GM12878 (cell line): Measurements from ENCODE around the gene LILRB4. TPM values are rescaled to one million over a fixed set of nuclear protein-coding genes. Genes with fewer than 3 reads are reported as not detected.

Experiments used
- ATAC-seq: fragments of 200-7000 bp; cut with Tn5 transposase; 3 replicates; pipeline ENCODE4 v1.9.1; 2020; ENCODE audit warnings: mild to moderate bottlenecking, moderate library complexity
- BruUV-seq: library from RNA; stranded (reverse); fragments of 400-500 nt; replicated peaks from 2 replicates; lab custom pipeline; 2021; lab: Mats Ljungman, UMichigan
- CTCF ChIA-PET: fragments of 300-600 bp; sonication (Branson Sonifier 250); formaldehyde crosslinking; extraction: SDS; loops from one replicate; lab custom pipeline; 2021; ENCODE audit warnings: inconsistent platforms; lab: Yijun Ruan, JAX
- POLR2A ChIA-PET: fragments of 350-600 bp; formaldehyde crosslinking; extraction: SDS; loops from one replicate; lab custom pipeline; 2021; ENCODE audit warnings: inconsistent platforms; lab: Charles Lee
- RAD21 ChIA-PET: fragments of 300-600 bp; sonication (Branson Sonifier 250); formaldehyde crosslinking; loops from one replicate; lab custom pipeline; 2023; ENCODE audit warnings: antibody characterized with exemption; ENCODE audit not compliant: unreplicated experiment; lab: Charles Lee
- SMC1A ChIA-PET: fragments of 300-600 bp; sonication (Branson Sonifier 250); formaldehyde crosslinking; loops from one replicate; lab custom pipeline; 2023; ENCODE audit not compliant: unreplicated experiment, uncharacterized antibody; lab: Charles Lee
- DNase-seq: peaks from one replicate; pipeline ENCODE4 v3.0.0-alpha.2; 2011; ENCODE audit warnings: low read depth, low spot score
- FAIRE-seq: peaks from 3 replicates; lab custom pipeline; 2011; peaks lifted over from hg19 to GRCh38; lab: Jason Lieb, UNC
- H2AFZ ChIP-seq: 2 replicates; pipeline ENCODE4 v1.6.0; 2011; ENCODE audit warnings: low read depth, low read length, control low read depth; ENCODE audit not compliant: control insufficient read depth
- H3K27ac ChIP-seq: 2 replicates; pipeline ENCODE4 v1.5.1; 2011; ENCODE audit warnings: control low read depth; ENCODE audit not compliant: control insufficient read depth, insufficient read depth
- H3K27me3 ChIP-seq, 2 experiments: replicated peaks in 1 of 2; 2 replicates each; pipeline versions ENCODE4 v1.6.0 to v1.6.1; 2011; ENCODE audit warnings: low read length in 1 of 2; ENCODE audit not compliant: control insufficient read depth in 2 of 2, insufficient read depth in 2 of 2
- H3K36me3 ChIP-seq, 2 experiments: 2 replicates each; pipeline ENCODE4 v1.5.1; 2011; ENCODE audit warnings: low read length in 1 of 2; ENCODE audit not compliant: control insufficient read depth in 2 of 2, insufficient read depth in 2 of 2
- H3K4me1 ChIP-seq: 2 replicates; pipeline ENCODE4 v1.6.1; 2011; ENCODE audit warnings: mild to moderate bottlenecking, low read length, moderate library complexity, mixed read lengths; ENCODE audit not compliant: control insufficient read depth, insufficient read depth
- H3K4me2 ChIP-seq: 2 replicates; pipeline ENCODE4 v1.6.0; 2011; ENCODE audit warnings: control low read depth; ENCODE audit not compliant: control insufficient read depth, insufficient read depth
- H3K4me3 ChIP-seq: fragments of 200-600 bp; sonication (generic); 2 replicates; pipeline ENCODE4 v1.5.1; 2016
- H3K79me2 ChIP-seq: 2 replicates; pipeline ENCODE4 v1.6.0; 2011; ENCODE audit warnings: low read length; ENCODE audit not compliant: control insufficient read depth, insufficient read depth
- H3K9ac ChIP-seq: 2 replicates; pipeline ENCODE4 v1.8.0; 2011; ENCODE audit warnings: low read length, control low read depth, mixed read lengths; ENCODE audit not compliant: control insufficient read depth, insufficient read depth
- H3K9me3 ChIP-seq: replicated peaks from 3 replicates; pipeline ENCODE4 v1.5.1; 2011; ENCODE audit warnings: mild to moderate bottlenecking, low read length; ENCODE audit not compliant: control insufficient read depth, insufficient read depth
- H4K20me1 ChIP-seq: 2 replicates; pipeline ENCODE4 v1.6.0; 2011; ENCODE audit not compliant: control insufficient read depth, insufficient read depth
- BCLAF1 ChIP-seq: fragments of 450-650 bp; IDR thresholded peaks from 2 replicates; pipeline ENCODE4 v1.6.1; 2017; ENCODE audit warnings: antibody characterized with exemption, mild to moderate bottlenecking, moderate library complexity
- CBX3 ChIP-seq: fragments of 200-600 bp; sonication (generic); IDR thresholded peaks from 2 replicates; pipeline ENCODE4 v1.6.1; 2016; ENCODE audit warnings: low read depth, borderline replicate concordance
- KAT2A ChIP-seq: conservative IDR thresholded peaks from 2 replicates; pipeline ENCODE4 v1.6.1; 2011; ENCODE audit warnings: low read depth, low read length; ENCODE audit not compliant: control insufficient read depth
- MYC ChIP-seq: IDR thresholded peaks from 2 replicates; pipeline ENCODE4 v1.6.1; 2011; ENCODE audit warnings: mild to moderate bottlenecking, low read length, moderate library complexity, inconsistent platforms; ENCODE audit not compliant: insufficient read depth, insufficient replicate concordance, insufficient read length, severe bottlenecking
- NBN ChIP-seq: fragments of 450-650 bp; IDR thresholded peaks from 2 replicates; pipeline ENCODE4 v1.6.1; 2016
- NFYB ChIP-seq: IDR thresholded peaks from 2 replicates; pipeline ENCODE4 v1.6.1; 2011; ENCODE audit warnings: low read depth, mild to moderate bottlenecking, low read length, improper control_type of control experiment, moderate library complexity; ENCODE audit not compliant: insufficient read depth
- RCOR1 ChIP-seq: conservative IDR thresholded peaks from 2 replicates; pipeline ENCODE4 v1.6.1; 2012; ENCODE audit warnings: low read depth, low read length, improper control_type of control experiment
- SREBF2 ChIP-seq: IDR thresholded peaks from 2 replicates; pipeline ENCODE4 v1.6.1; 2012; ENCODE audit warnings: mild to moderate bottlenecking, low read length
- STAT3 ChIP-seq: IDR thresholded peaks from 2 replicates; pipeline ENCODE4 v1.6.1; 2011; ENCODE audit warnings: low read depth, low read length, improper control_type of control experiment
- TARDBP ChIP-seq: IDR thresholded peaks from 2 replicates; pipeline ENCODE4 v1.6.1; 2016; ENCODE audit warnings: borderline replicate concordance
- WGBS: methylation state at CpG from one replicate; pipeline ENCODE4 v1.1.6; 2016; ENCODE audit warnings: low lambda C conversion rate; ENCODE audit not compliant: insufficient replicate concordance, insufficient coverage; ENCODE audit errors: missing lambda C conversion rate; 5-methylcytosine and 5-hydroxymethylcytosine counted together
- in situ Hi-C: fragments of 300-500 bp; cut with MboI; formaldehyde crosslinking; loops from 9 replicates; pipeline ENCODE4 v1.14.3; 2018; ENCODE audit warnings: mixed read lengths
- intact Hi-C: fragments of 100-400 bp; cut with micrococcal nuclease; formaldehyde crosslinking; loops from one replicate; pipeline ENCODE4 v1.14.2; 2022; ENCODE audit not compliant: unreplicated experiment
- polyA plus RNA-seq, 11 experiments: library from polyadenylated mRNA; depleted of rRNA in 4 of 11; unstranded in 6 of 11; stranded (reverse) in 5 of 11; fragments of >200 nt; fragmentation: Nextera tagmentation in 4 of 11; fragmentation: Illumina TruSeq in 1 of 11; extraction: Ambion mirVana in 4 of 11; extraction: Trizol in 1 of 11; gene quantifications; 1 replicate in 1 of 11; 2 replicates in 10 of 11; pipeline versions ENCODE4 v1.2.1 to v1.2.3, GENCODE V29; 2011 to 2016; ENCODE audit warnings: inconsistent platforms in 2 of 11, missing spikeins in 2 of 11, low read depth in 1 of 11
- total RNA-seq, 4 experiments: library from RNA; depleted of rRNA in 3 of 4; stranded (reverse); fragments of >200 nt in 3 of 4; fragmentation: Illumina TruSeq in 1 of 4; extraction: Trizol in 1 of 4; gene quantifications; 2 replicates each; pipeline versions ENCODE4 v1.2.1 to v1.2.3, GENCODE V29; 2013 to 2021
- TF ChIP-seq, protein P1 (sequence below): IDR thresholded peaks from 2 replicates; pipeline ENCODE4 v1.6.1; 2012; ENCODE audit warnings: low read depth, low read length, improper control_type of control experiment

The LILRB4 gene
- total and polyA plus RNA-seq, 10 of the 15 experiments (the other 5 are each of a cell fraction or from before 2014, with no cell fraction given) = 2.0 to 39.8 (median 16.0) TPM

DNA sequence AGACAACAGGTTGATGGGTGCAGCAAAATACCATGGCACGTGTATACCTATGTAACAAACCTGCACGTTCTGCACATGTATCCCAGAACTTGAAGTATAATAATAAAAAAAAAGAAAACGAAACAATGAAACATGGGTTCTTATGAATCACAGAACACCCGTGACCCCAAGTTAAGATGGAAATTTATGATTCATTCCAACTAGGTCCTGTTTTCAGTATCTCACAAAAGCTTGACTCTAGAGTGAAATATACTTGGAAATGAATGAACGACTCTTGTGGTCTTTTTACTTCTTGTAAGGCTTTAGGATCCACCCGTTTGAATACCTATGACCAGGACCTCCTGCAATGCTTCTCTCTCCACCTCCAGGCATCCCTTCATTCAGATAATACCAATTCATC is 3.5 kb upstream of the LILRB4 start:
- ChIA-PET CTCF (interaction anchor here (1.5 to 20.7 kb wide), 2 partner anchors 17 to 186 kb away, joined by 3 to 842 read pairs; partner anchors contain the start of gene CDC42EP5), SMC1A (interaction anchor here (1.2 to 1.8 kb wide), 2 partner anchors 11 to 40 kb away, joined by 4 to 8 read pairs; no protein-coding TSS in a partner anchor), RAD21 (no interaction called here), POLR2A (interaction anchor here (1.0 kb wide), 1 partner anchor 10 kb away, joined by 3 read pairs; no protein-coding TSS in a partner anchor)
- intact Hi-C loops = no loop called here
- Histone ChIP-seq H3K4me1 (peaks cover 32% of the 10 kb centered on the region), H3K79me2 (no peaks in the 10 kb centered on the region), H3K27me3 (no peaks in the 10 kb centered on the region), H2AFZ (no peak overlapping the region), H4K20me1 (no peaks in the 10 kb centered on the region), H3K4me3 (no peak overlapping the region), H3K36me3 (no peaks in the 10 kb centered on the region), H3K4me2 (no peak overlapping the region), H3K27ac (no peak overlapping the region), H3K9me3 (no peaks in the 10 kb centered on the region; the same call in 2 of the 3 replicates), H3K9ac (no peak overlapping the region)
- DNase-seq (no peak), ATAC-seq (no peak), FAIRE-seq (no peak)
- 32% methylated on average over 6 of the region's 6 CpGs for WGBS
- in situ Hi-C loops = no loop called here
- BruUV-seq = no TSS peak
- no peak for TF ChIP-seq RCOR1
- TF ChIP-seq, protein P1, sequence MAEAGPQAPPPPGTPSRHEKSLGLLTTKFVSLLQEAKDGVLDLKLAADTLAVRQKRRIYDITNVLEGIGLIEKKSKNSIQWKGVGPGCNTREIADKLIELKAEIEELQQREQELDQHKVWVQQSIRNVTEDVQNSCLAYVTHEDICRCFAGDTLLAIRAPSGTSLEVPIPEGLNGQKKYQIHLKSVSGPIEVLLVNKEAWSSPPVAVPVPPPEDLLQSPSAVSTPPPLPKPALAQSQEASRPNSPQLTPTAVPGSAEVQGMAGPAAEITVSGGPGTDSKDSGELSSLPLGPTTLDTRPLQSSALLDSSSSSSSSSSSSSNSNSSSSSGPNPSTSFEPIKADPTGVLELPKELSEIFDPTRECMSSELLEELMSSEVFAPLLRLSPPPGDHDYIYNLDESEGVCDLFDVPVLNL = no peak
- no peak for TF ChIP-seq KAT2A
- no peak for TF ChIP-seq CBX3
- no peak for TF ChIP-seq STAT3

DNA sequence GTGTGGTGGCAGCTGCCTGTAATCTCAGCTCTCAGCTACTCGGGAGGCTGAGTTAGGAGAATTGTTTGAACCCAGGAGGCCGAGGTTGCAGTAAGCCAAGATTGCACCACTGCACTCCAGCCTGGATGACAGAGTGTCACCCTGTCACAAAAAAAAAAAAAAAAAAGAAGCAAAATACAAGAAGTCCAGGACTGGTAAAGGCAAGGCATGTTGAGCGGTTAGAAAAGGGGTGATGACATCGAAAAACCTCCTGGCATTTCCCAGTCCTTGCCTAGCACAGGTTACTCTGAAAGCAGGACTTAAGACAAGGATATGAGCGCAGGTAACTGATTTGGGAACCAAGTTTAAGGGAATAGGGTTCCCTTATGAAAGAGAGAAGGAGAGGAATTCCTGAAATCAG is 2.5 kb upstream of the LILRB4 start:
- CTCF ChIA-PET = interaction anchor here (0.6 to 20.7 kb wide), 2 partner anchors 16 to 428 kb away, joined by 4 to 842 read pairs; no protein-coding TSS in a partner anchor
- in situ Hi-C loops = no loop called here
- no peak for DNase-seq

More for the DNA sequence above, 2.5 kb upstream of the LILRB4 start:
- H3K9ac ChIP-seq = no peak overlapping the region
- no peak for TF ChIP-seq NFYB
- no peak for TF ChIP-seq BCLAF1
- TF ChIP-seq SREBF2 = no peak
- TF ChIP-seq TARDBP = no peak
- no peak for TF ChIP-seq NBN
- no peak for TF ChIP-seq MYC
- no peaks in the 10 kb centered on the region; the same call in 2 of the 3 replicates for H3K9me3 ChIP-seq
- BruUV-seq = no TSS peak
- H3K4me3 ChIP-seq = no peak overlapping the region
- intact Hi-C loops = loop anchor here (5.0 kb wide), 1 partner anchor 257 kb away; no protein-coding TSS in a partner anchor
- SMC1A ChIA-PET = interaction anchor here (0.7 to 2.9 kb wide), 4 partner anchors 10 to 175 kb away, joined by 3 to 31 read pairs (median 6); no protein-coding TSS in a partner anchor
- H2AFZ ChIP-seq = no peak overlapping the region
- no peaks in the 10 kb centered on the region for H3K79me2 ChIP-seq
- FAIRE-seq (no peak), ATAC-seq (no peak)
- no peaks in the 10 kb centered on the region for H3K27me3 ChIP-seq
- peaks cover 28% of the 10 kb centered on the region for H3K4me1 ChIP-seq
- no peaks in the 10 kb centered on the region for H3K36me3 ChIP-seq
- 46% methylated on average over 5 of the region's 5 CpGs for WGBS
- H4K20me1 ChIP-seq = no peaks in the 10 kb centered on the region
- no peak overlapping the region for H3K27ac ChIP-seq
- RAD21 ChIA-PET = no interaction called here
- no peak overlapping the region for H3K4me2 ChIP-seq
- POLR2A ChIA-PET = interaction anchor here (0.5 to 1.4 kb wide), 4 partner anchors 14 to 43 kb away, joined by 3 to 5 read pairs (median 4); no protein-coding TSS in a partner anchor
